GM19025 (cell line): Measurements from ENCODE around the gene TXK.

Experiments
- ATAC-seq: cut with Tn5 transposase; IDR thresholded peaks from one replicate; pipeline ENCODE4 v1.9.1; 2021; ENCODE audit warnings: mild to moderate bottlenecking, low read depth, moderate library complexity; ENCODE audit not compliant: unreplicated experiment

TXK gene

DNA sequence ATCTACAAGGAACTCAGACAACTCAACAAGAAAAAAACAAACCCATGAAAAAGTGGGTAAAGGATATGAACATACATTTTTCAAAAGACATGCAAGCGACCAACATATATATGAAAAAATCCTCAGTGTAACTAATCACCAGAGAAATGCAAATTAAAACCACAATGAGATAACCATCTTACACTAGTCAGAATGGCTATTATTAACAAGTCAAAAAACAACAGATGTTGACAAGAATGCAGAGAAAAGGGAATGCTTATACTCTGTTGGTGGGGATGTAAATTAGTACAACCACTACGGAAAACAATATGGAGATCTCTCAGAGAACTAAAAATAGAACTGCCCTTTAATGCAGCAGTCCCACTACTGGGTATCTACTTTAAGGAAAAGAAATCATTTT, 105.4 kb downstream of the TXK start:
- no peak for ATAC-seq

DNA sequence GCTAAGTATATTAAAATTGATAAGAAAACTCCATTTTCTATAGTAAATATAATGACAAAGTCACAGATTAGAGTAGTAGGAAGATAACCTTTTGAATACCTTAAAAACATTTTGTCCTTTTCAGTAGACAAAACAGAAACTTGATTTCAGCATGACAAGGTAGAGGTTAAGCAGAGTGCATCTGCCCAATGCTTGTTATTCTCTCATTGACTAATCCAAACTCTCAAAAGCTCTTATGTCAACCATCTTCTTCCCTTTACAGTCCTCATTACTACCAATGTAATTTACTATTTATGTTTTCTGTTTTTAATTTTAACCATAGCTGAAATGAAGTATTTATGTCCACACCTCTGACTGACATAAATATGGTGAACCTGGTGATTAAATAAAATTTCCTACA, 106.4 kb downstream of the TXK start:
- no peak for ATAC-seq

DNA sequence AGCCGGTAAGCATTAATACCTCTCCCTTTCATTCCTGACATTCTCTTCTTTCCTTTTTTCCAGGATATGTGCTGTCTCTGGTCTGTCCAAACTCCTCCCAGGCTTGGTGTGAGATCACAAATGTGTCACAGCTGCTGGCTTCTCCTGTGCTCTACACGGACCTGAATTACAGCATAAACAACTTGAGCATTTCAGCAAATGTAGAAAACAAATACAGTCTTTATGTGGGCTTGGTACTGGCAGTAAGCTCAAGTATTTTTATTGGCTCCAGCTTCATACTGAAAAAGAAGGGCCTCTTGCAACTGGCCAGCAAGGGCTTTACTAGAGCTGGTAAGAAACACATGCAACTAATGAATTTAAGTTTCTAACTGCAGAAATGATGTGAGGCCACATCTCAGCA, 109.0 kb downstream of the TXK start:
- no peak for ATAC-seq

DNA sequence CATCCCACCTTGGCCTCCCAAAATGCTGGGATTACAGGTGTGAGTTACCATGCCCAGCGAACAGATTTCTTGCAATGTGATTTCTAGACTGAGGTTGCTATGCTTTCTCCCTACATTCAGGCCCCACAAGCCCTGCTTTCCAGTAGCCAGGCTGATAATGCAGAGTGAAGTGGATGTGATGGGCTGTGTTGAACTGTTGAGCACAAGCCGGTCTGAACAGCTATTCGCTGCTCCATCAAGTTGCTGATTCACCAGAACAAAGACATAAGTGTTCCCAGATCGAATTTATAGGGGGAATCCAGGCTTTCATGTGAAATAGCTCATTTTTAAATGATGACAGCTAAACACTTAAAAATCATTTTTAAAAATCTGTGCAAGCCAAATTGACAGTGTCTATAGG, 109.5 kb downstream of the TXK start:
- no peak for ATAC-seq

DNA sequence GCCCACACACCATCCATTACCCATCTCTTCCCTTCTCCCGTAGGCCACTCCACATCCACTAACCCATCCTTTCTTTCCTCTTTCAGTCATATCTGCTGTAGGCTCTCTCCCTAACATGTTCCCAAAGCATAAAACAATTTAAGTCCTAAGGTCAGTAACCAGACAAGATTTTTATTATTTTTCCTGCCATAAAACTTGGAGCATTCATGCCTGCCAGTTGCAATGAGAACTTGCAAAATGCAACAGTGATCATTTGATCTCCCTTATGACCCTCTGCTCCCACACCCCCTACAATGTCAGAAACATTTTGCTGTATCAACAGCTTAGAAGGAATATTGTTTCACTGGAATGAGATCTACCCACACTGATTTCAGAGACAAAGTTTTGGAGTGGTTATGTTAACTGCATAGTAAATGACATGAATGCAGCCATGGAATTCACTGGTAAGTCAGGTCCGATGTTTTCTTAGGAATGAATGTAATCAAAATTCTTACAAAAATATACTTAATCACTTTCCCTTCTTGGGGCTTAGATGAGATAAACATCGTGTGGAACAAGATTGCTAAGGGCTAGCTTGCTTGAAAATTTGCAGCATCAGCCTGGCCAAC, 111.8 kb downstream of the TXK start:
- ATAC-seq = no peak

DNA sequence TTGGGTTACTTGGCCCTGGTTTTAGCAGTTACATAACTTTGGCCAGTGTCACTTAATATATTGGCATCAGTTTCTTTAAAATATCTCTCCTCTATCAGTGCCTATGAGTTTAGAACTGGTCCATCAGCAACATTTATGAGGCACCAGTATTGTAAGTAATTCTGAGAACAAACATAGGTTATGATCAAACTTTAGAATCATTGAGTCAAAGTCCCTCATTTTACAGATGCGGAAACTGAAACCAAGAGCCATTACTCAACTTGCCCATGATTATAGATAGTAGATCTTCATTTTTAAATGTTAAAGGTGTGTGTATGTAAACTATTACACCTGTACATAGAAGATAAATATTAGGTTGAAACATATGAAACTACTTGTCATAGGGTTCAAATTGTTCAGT, 113.0 kb downstream of the TXK start:
- ATAC-seq = no peak

DNA sequence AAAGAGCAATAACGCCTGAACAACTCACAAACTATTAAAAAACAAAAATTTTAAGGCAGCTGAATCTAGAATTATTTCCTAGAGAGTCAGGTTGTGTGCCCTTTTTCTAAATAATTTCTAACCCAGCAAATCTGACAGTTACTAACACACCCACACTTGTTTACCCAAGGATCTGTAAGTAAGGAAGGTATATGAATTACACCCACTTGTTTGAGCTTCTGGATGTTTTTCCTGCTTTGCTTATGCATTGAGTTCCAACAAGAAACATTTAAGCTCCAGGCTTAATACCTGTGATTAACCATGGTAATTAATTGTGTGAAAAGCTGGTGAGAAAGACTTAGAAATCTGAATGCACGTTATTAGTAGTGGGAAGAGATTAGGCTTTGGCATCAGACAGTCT, 115.9 kb downstream of the TXK start:
- no peak for ATAC-seq

DNA sequence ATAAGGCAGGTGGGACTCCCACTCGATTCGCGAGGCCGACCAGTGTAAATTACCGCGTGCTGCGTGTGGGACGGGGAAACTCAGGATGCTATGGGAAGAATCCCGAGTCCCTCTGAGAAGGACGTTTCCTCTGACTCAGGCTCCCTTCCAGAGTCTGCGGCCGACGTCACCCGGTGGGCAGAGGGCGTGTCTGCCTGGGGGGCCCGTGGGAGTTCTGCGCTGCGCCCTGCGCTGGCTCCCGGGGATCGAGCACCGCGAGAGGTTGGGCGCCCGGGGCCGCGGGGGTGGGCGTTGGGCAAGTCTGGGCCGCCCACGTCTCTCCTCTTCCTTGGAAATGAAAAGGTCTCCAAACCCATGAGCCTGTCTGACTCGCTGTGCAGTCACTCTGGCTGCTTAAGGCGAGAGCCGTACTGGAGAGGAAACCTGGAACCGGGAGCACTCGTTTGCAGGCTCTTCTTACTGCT, 116.9 kb downstream of the TXK start:
- no peak for ATAC-seq
